Medulla oblongata (tissue), 1 donor: Measurements from ENCODE around the gene GNPAT.
"Not testable (repeated sequence)": the region's sequence is repeated elsewhere in the genome, so short reads cannot be mapped to it uniquely, and the experiment has no call there.

ENCODE experiments used
- DNase-seq: peaks from one replicate; pipeline ENCODE4 v3.0.0-alpha.2; 2015; ENCODE audit errors: extremely low spot score

The GNPAT gene

DNA sequence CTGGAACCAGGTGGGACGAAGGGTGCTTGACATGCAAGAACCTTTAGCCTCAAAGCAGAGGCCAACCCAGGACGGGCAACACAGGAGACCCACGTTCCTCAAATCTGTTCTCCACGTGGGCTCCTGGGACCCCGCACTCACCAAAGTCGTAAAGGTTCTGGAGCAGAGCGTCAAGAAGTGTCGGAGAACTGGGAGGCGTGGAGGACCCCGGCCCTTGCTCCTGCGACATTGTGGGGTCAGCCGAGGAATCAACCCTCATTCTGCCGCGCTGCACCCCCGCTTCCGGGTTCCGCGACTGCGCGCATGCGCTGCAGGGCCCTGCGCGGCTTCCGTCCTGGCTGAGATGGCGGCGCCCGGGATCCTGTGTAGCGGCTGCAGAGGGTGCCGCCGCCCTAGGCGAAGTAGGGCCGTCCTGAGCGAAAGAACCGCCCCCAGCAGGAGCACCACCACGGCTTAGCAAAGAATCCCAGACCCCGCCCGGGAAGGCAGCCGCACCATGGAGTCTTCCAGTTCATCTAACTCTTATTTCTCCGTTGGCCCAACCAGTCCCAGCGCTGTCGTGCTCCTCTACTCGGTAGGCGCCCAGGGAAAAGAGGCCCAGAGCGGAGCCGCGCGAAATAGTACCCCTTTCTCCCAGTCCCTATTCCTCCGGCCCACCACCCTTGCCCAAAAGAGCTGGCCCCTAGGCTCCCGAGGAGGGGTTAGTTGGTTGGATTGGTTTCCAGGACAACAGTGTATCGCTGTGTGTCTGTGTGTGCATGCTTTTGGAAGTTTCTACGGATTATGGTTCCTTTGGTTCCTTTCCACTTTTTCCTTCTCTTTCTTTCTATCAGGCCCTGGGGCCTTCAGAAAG, at the start of gene GNPAT:
TSS of gene GNPAT (plus strand) at position 330 of the 853 bp plus-strand sequence. CDS start at position 497, 167 bp downstream.
- DNase-seq: peak; percentile 88

GRCh38 chr1:231192620-231193163, 48.3 kb upstream of the GNPAT start:
- DNase-seq: peak; percentile 75

DNA sequence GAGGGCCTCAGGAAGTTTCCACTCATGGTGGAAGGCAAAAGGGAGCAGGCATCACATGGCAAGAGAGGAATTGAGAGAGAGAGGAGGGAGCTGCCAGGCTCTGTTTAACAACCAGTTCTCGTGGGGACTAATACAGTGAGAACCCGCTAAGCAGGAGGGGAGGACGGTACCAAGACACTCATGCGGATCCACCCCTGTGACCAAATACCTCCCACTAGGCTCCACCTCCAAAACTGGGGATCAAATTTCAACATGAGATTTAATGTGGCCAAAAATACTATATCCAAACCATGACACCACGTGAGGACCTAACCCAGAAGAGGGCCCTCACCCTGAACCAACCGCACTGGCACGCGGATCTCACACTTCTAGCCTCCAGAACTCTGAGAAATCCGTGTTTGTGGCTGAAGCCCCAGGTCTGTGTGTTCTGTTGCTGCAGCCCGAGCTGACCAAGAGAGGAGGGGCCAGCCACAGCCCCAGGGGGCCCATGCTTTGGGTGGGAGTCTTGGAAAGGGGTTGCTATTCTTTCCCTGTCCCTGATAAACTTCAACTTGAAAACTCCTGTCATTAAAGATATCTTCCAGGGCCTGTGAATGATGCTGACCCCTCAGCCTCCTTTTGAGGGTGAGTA, 47.2 kb upstream of the GNPAT start:
- DNase-seq: no peak

- DNase-seq: no peak
These were observed 46.6 kb upstream of the GNPAT start for GRCh38 chr1:231194476-231194842.

DNA sequence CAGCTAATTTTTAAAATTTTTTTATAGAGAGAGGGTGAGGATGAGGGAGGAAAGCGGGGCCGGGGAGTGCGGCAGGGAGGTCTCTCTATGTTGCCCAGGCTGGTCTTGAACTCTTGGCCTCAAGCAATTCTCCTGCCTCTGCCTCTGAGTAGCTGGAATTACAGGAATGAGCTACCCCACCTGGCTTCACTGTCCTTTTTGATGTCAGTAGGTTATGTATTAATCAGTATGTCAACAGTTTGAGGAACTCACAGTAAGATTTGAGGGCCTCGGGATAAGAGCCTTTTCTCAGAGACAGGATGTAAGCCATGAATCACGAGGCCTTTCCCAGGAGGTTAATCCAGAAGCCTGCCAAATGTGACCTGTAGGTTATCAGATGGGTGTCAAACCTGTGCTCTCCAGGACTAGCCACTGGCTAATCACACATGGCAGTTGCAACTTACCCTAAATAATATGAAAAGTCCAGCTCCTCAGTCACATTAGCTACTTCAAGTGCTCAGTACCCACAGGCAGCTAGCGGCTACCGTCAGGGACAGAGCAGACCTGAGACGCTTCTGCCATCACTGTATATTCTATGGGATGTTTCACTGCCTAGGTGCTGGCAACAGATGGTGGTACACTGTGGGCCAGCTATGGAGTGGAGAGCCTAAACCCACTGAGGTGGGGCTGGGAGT, 46.0 kb upstream of the GNPAT start:
- DNase-seq: no peak

GRCh38 chr1:231196307-231196706, 44.7 kb upstream of the GNPAT start:
- no peak for DNase-seq

- no peak for DNase-seq
These were observed 44.3 kb upstream of the GNPAT start for GRCh38 chr1:231196728-231197127.

DNA sequence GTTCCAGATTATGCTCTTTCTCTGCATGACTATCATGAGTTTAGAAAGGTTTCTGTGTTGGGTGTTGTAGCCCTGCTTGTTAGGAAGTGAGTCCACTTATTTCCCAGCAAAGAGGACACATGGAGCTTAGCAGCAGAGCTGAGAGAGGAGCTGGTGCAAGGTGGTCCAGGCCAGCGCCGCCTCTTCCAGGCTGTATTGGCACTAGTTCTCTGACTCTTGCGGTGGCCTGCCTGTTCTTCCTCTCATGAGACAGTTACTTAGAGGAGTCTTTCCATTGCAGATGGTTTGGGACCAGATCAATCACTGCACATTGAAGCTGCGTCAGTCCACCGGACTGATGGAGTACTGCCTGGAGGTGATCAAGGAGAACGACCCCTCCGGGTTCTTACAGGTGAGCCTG, 41.1 kb upstream of the GNPAT start:
- DNase-seq: no peak

DNA sequence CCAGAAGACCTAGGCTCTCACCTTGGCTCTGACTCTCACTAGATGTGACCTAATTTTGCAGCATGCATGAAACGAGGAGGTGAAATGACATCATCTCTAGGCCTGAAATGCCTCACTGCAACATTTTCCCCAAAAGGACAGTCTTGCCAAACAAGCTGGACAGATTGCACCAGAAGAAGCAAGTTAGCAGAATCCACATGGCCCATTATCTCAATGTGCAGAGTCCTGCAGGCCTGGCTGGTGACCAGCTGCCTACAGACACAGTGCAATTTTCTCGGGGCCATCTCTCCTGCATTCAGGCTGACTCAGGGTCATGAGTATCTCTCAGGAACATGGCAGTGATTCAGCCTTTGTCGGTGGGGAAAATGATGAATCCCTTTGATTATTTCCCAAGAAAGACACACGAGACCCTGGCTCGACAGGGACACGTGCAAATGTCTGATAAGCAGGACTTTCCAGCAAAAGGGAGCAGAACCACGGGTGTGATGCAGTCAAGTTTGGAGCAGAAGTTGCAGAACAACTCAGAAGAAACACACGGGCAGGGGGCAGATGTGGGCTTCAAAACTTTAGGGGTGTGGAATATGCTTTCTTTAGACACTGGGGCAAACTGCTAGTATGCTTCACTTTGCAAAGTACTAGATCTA, 40.5 kb upstream of the GNPAT start:
- DNase-seq: no peak

- DNase-seq: no peak
These were observed 39.5 kb upstream of the GNPAT start for GRCh38 chr1:231201375-231201978.

- DNase-seq: no peak
These were observed 38.9 kb upstream of the GNPAT start for GRCh38 chr1:231201979-231202633.

GRCh38 chr1:231203259-231204057, 37.6 kb upstream of the GNPAT start:
- DNase-seq: no peak

- peak; percentile 37 for DNase-seq
These were observed 34.2 kb upstream of the GNPAT start for GRCh38 chr1:231206856-231207255.

- DNase-seq: no peak
These were observed 33.6 kb upstream of the GNPAT start for GRCh38 chr1:231207437-231207836.

- no peak for DNase-seq
These were observed 32.0 kb upstream of the GNPAT start for GRCh38 chr1:231208980-231209379.

GRCh38 chr1:231209531-231209930, 31.5 kb upstream of the GNPAT start:
- no peak for DNase-seq

DNA sequence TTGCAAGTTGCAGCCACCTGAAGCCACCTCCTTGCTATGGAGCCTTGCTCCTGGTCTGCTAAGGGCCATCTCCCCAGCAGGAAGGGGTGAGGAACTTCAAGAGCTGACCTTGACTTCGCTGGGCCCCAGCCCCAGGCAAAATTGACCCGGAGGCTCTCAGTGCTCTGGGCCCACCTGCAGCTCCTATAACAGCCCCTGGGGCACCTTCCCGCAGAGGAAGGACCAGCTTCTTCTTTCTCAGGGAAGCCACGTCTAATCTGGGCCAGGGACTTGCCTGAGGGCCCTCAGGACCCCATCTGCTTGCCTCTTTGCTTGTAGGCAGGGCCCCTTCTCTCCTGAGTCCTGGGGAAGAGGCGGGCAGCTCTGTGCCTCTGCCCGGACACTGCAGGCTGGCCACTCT, 30.9 kb upstream of the GNPAT start:
- DNase-seq: no peak

DNA sequence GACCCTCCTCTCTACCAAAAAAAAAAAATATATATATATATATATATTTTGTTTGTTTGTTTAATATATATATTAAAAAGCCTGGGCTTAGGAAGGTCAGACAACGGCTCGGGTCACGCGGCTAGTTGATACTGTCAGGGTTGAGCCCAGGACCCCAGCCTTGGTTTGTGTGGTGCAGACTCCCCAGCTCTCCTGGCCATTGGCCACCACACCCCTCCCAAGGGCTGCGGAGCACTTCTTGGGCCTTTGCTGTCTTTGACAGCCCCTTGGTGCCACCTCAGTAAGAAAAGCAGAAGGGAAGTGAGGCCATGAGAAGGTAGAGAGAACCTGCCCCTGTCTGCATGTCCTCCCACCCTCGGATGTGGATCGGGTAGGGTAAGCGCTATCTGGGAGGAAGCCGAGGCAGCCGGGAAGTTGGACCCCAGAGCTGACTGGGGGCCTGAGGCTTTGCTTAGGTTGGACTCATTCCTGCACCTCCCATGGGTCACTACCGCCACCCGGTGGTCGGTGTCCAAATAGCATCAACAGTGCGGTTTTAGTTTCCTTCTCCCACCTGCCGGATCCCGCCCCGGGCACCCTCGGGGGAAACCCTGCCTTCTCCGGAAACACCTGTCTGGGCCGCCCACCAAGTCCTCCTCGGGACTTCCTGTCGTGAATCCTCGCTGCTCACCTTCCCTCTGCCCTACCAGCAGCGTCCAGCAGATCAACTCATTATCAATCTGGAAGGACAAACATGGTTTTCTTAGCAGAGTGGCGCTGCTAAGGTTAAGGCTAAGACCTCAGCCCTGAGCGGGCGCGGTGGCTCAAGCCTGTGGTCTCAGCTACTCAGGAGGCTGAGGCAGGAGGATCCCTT, 29.8 kb upstream of the GNPAT start:
- peak; percentile 90 for DNase-seq

DNA sequence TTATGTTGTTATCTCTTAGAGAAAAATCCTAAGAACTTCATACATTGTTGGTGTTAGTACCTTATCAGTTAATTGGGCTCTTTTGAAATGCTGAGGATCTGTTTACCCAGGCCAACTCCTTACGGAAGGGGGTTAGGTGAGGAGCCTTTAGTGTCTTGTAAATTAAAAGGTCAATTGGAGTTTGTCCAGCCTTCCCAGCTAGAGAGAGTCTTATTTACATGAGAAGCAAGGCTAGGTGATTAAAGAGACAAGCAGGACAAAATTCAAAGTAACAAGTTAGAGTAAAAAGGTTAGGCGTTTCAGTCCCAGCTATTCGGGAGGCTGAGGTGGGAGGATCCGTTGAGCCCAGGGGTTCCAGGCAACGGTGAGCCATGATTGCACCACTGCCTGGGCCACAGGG, 28.7 kb upstream of the GNPAT start:
- not testable (repeated sequence) for DNase-seq
